Measurements from ENCODE around the gene GALNT9.

DNA sequence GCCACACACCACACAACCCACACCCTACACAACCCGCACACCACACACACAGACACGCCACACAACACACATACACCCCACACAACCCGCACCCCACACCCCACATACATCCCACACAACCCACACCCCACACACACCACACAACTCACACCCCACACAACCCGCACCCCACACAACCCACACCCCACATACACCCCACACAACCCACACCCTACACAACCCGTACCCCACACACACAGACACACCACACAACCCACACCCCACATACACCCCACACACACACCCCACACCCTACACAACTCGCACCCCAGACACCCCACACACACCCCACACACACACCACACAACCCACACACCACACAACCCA is 106.6 kb downstream of the GALNT9 start:
- TF ChIP-seq CTCF (IDR thresholded peaks at IDR 0.05) (no peak), POLR2AphosphoS5 (IDR thresholded peaks at IDR 0.05) (no peak), EP300 (IDR thresholded peaks at IDR 0.05) (no peak)

Measured in sigmoid colon (tissue), 4 donors.